ENCODE results near the gene NDUFS5.
A peak's percentile ranks its signal among the peaks of the same experiment; 100 is the strongest.
"Not testable (repeated sequence)": the region's sequence is repeated elsewhere in the genome, so short reads cannot be mapped to it uniquely, and the experiment has no call there.

NDUFS5 gene

GRCh38 chr1:39065542-39065941 is 39.4 kb downstream of the NDUFS5 start:
- peak; percentile 17 for DNase-seq

GRCh38 chr1:39068227-39068626 is 42.1 kb downstream of the NDUFS5 start:
- not testable (repeated sequence) for DNase-seq

GRCh38 chr1:39071557-39071956 is 45.4 kb downstream of the NDUFS5 start:
- DNase-seq = not testable (repeated sequence)

- DNase-seq = no peak
Measured at GRCh38 chr1:39076127-39076798, 50.1 kb downstream of the NDUFS5 start.

- DNase-seq = no peak
Measured at GRCh38 chr1:39076799-39077148, 50.6 kb downstream of the NDUFS5 start.

- DNase-seq = no peak
Measured at GRCh38 chr1:39080269-39080826, 54.2 kb downstream of the NDUFS5 start.

GRCh38 chr1:39080831-39081270 is 54.7 kb downstream of the NDUFS5 start:
- peak; percentile 24 for DNase-seq

- DNase-seq = peak; percentile 57
Measured at GRCh38 chr1:39081271-39082009, 55.3 kb downstream of the NDUFS5 start.

- DNase-seq = peak; percentile 22
Measured at GRCh38 chr1:39082010-39082799, 56.1 kb downstream of the NDUFS5 start.

- DNase-seq = no peak
Measured at GRCh38 chr1:39082811-39083576, 56.8 kb downstream of the NDUFS5 start.

- no peak for DNase-seq
Measured at GRCh38 chr1:39084191-39084590, 58.0 kb downstream of the NDUFS5 start.
